HepG2 (cell line): ENCODE results near the gene KIAA2012. TPM values are rescaled to one million over a fixed set of nuclear protein-coding genes. Genes with fewer than 3 reads are reported as not detected.

Source experiments
- NFIB ChIP-seq: sonication (generic); formaldehyde crosslinking; IDR thresholded peaks from 2 replicates; pipeline ENCODE4 v1.9.0; 2021; ENCODE audit warnings: missing genetic modification reagents, mild to moderate bottlenecking, borderline replicate concordance
- SMAD9 ChIP-seq: sonication (generic); formaldehyde crosslinking; IDR thresholded peaks from 2 replicates; pipeline ENCODE4 v1.5.1; 2020; ENCODE audit warnings: mild to moderate bottlenecking, missing genetic modification reagents
- THAP9 ChIP-seq: sonication (generic); formaldehyde crosslinking; IDR thresholded peaks from 2 replicates; pipeline ENCODE4; 2020; ENCODE audit warnings: missing genetic modification reagents, mild to moderate bottlenecking, borderline replicate concordance
- ZBTB38 ChIP-seq: sonication (generic); formaldehyde crosslinking; IDR thresholded peaks from 2 replicates; pipeline ENCODE4 v1.5.1; 2020; ENCODE audit warnings: mild to moderate bottlenecking, missing genetic modification reagents
- ZFP37 ChIP-seq: sonication (generic); formaldehyde crosslinking; IDR thresholded peaks from 2 replicates; pipeline ENCODE4 v1.4.0; 2020; ENCODE audit warnings: missing genetic modification reagents, borderline replicate concordance
- ZKSCAN8 ChIP-seq: IDR thresholded peaks from 2 replicates; pipeline ENCODE4 v1.6.1; 2016; ENCODE audit warnings: borderline replicate concordance, missing genetic modification reagents, missing compliant biosample characterization
- ZNF292 ChIP-seq: sonication (generic); formaldehyde crosslinking; IDR thresholded peaks from 2 replicates; pipeline ENCODE4 v1.8.1; 2022; ENCODE audit warnings: mild to moderate bottlenecking, low read depth, missing genetic modification reagents, borderline replicate concordance
- ZNF570 ChIP-seq: sonication (generic); formaldehyde crosslinking; IDR thresholded peaks from 2 replicates; pipeline ENCODE4 v1.4.0; 2020; ENCODE audit warnings: mild to moderate bottlenecking, missing genetic modification reagents, borderline replicate concordance
- ZNF687 ChIP-seq: sonication (generic); formaldehyde crosslinking; IDR thresholded peaks from 2 replicates; pipeline ENCODE4 v1.5.1; 2020; ENCODE audit warnings: mild to moderate bottlenecking, missing genetic modification reagents, moderate library complexity
- ZNF780A ChIP-seq: sonication (generic); formaldehyde crosslinking; IDR thresholded peaks from 2 replicates; pipeline ENCODE4 v1.8.0; 2022; ENCODE audit warnings: mild to moderate bottlenecking, missing genetic modification reagents, moderate library complexity
- polyA plus RNA-seq, 8 experiments: library from polyadenylated mRNA; depleted of rRNA in 3 of 8; stranded (reverse) in 7 of 8; unstranded in 1 of 8; fragments of >200 nt; fragmentation: Illumina TruSeq in 4 of 8; extraction: Trizol in 4 of 8; gene quantifications; 2 replicates each; pipeline versions ENCODE4 v1.2.1 to v1.2.3, GENCODE V29; 2011 to 2016; ENCODE audit warnings: low read depth in 4 of 8, missing spikeins in 1 of 8, mixed read lengths in 1 of 8; ENCODE audit not compliant: insufficient read depth in 1 of 8
- total RNA-seq, 5 experiments: library from RNA; depleted of rRNA; stranded (reverse); fragments of >200 nt; fragmentation: Illumina TruSeq; extraction: Trizol; gene quantifications; 2 replicates each; pipeline ENCODE4 v1.2.3, GENCODE V29; 2016; ENCODE audit warnings: low read depth in 1 of 5
- TF ChIP-seq, protein P1 (sequence below): IDR thresholded peaks from 2 replicates; pipeline ENCODE4 v1.6.1; 2016; ENCODE audit warnings: missing genetic modification reagents, missing compliant biosample characterization
- TF ChIP-seq, protein P2 (sequence below): sonication (generic); formaldehyde crosslinking; IDR thresholded peaks from 2 replicates; pipeline ENCODE4 v1.4.0; 2020; ENCODE audit warnings: missing genetic modification reagents
- TF ChIP-seq, protein P3 (sequence below): sonication (generic); formaldehyde crosslinking; IDR thresholded peaks from 2 replicates; pipeline ENCODE4 v1.5.0; 2020; ENCODE audit warnings: mild to moderate bottlenecking, missing genetic modification reagents

Gene KIAA2012
- total and polyA plus RNA-seq, 2 of the 13 experiments (the other 11 are each of a cell fraction or from before 2014, with no cell fraction given): not detected

- TF ChIP-seq, protein P1, sequence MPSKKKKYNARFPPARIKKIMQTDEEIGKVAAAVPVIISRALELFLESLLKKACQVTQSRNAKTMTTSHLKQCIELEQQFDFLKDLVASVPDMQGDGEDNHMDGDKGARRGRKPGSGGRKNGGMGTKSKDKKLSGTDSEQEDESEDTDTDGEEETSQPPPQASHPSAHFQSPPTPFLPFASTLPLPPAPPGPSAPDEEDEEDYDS (CRISPR knock-in tag): no peak
- TF ChIP-seq THAP9 (0 out of 2 replicates have a peak, but pooled peaks have one; percentile 46), SMAD9 (CRISPR knock-in tag) (no peak), ZNF780A (CRISPR knock-in tag) (no peak), ZBTB38 (CRISPR knock-in tag) (no peak), ZNF687 (CRISPR knock-in tag) (peak; percentile 57), ZNF292 (CRISPR knock-in tag) (0 out of 2 replicates have a peak, but pooled peaks have one; percentile 31), NFIB (CRISPR knock-in tag) (no peak), ZKSCAN8 (no peak), ZNF570 (CRISPR knock-in tag) (no peak), ZFP37 (CRISPR knock-in tag) (no peak)
- TF ChIP-seq, protein P2, sequence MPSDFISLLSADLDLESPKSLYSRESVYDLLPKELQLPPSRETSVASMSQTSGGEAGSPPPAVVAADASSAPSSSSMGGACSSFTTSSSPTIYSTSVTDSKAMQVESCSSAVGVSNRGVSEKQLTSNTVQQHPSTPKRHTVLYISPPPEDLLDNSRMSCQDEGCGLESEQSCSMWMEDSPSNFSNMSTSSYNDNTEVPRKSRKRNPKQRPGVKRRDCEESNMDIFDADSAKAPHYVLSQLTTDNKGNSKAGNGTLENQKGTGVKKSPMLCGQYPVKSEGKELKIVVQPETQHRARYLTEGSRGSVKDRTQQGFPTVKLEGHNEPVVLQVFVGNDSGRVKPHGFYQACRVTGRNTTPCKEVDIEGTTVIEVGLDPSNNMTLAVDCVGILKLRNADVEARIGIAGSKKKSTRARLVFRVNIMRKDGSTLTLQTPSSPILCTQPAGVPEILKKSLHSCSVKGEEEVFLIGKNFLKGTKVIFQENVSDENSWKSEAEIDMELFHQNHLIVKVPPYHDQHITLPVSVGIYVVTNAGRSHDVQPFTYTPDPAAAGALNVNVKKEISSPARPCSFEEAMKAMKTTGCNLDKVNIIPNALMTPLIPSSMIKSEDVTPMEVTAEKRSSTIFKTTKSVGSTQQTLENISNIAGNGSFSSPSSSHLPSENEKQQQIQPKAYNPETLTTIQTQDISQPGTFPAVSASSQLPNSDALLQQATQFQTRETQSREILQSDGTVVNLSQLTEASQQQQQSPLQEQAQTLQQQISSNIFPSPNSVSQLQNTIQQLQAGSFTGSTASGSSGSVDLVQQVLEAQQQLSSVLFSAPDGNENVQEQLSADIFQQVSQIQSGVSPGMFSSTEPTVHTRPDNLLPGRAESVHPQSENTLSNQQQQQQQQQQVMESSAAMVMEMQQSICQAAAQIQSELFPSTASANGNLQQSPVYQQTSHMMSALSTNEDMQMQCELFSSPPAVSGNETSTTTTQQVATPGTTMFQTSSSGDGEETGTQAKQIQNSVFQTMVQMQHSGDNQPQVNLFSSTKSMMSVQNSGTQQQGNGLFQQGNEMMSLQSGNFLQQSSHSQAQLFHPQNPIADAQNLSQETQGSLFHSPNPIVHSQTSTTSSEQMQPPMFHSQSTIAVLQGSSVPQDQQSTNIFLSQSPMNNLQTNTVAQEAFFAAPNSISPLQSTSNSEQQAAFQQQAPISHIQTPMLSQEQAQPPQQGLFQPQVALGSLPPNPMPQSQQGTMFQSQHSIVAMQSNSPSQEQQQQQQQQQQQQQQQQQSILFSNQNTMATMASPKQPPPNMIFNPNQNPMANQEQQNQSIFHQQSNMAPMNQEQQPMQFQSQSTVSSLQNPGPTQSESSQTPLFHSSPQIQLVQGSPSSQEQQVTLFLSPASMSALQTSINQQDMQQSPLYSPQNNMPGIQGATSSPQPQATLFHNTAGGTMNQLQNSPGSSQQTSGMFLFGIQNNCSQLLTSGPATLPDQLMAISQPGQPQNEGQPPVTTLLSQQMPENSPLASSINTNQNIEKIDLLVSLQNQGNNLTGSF: no peak
- TF ChIP-seq, protein P3, sequence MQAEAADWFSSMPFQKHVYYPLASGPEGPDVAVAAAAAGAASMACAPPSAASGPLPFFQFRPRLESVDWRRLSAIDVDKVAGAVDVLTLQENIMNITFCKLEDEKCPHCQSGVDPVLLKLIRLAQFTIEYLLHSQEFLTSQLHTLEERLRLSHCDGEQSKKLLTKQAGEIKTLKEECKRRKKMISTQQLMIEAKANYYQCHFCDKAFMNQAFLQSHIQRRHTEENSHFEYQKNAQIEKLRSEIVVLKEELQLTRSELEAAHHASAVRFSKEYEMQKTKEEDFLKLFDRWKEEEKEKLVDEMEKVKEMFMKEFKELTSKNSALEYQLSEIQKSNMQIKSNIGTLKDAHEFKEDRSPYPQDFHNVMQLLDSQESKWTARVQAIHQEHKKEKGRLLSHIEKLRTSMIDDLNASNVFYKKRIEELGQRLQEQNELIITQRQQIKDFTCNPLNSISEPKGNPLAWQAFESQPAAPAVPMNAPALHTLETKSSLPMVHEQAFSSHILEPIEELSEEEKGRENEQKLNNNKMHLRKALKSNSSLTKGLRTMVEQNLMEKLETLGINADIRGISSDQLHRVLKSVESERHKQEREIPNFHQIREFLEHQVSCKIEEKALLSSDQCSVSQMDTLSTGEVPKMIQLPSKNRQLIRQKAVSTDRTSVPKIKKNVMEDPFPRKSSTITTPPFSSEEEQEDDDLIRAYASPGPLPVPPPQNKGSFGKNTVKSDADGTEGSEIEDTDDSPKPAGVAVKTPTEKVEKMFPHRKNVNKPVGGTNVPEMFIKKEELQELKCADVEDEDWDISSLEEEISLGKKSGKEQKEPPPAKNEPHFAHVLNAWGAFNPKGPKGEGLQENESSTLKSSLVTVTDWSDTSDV (CRISPR knock-in tag): no peak
Observed at GRCh38 chr2:202032846-202033316, 40.2 kb upstream of the KIAA2012 start (continued).
